Parathyroid adenoma (tissue), 2 donors: ENCODE results near the gene SRBD1.

Experiments
- H2AFZ ChIP-seq: fragments of 300-600 bp; sonication (generic); one replicate; pipeline ENCODE4 v1.7.0; 2017; ENCODE audit warnings: antibody characterized with exemption, mild to moderate bottlenecking
- H3K27ac ChIP-seq: fragments of 300-600 bp; sonication (generic); one replicate; pipeline ENCODE4 v1.7.0; 2017
- H3K27me3 ChIP-seq: fragments of 300-600 bp; sonication (generic); one replicate; pipeline ENCODE4 v1.7.0; 2017; ENCODE audit warnings: low read length; ENCODE audit not compliant: control insufficient read depth, insufficient read depth
- H3K36me3 ChIP-seq: fragments of 300-600 bp; sonication (generic); one replicate; pipeline ENCODE4 v1.7.0; 2017; ENCODE audit warnings: low read length; ENCODE audit not compliant: control insufficient read depth, insufficient read depth
- H3K4me1 ChIP-seq: fragments of 300-600 bp; sonication (generic); one replicate; pipeline ENCODE4 v1.7.0; 2017; ENCODE audit warnings: control low read depth
- H3K4me2 ChIP-seq: fragments of 300-600 bp; sonication (generic); one replicate; pipeline ENCODE4 v1.7.0; 2017; ENCODE audit warnings: low read length
- H3K4me3 ChIP-seq: fragments of 300-600 bp; sonication (generic); one replicate; pipeline ENCODE4 v1.7.0; 2017; ENCODE audit warnings: low read depth, low read length
- H3K79me2 ChIP-seq: fragments of 300-600 bp; sonication (generic); one replicate; pipeline ENCODE4 v1.7.0; 2017; ENCODE audit warnings: control low read depth
- H3K9ac ChIP-seq: fragments of 300-600 bp; sonication (generic); one replicate; pipeline ENCODE4 v1.7.0; 2017; ENCODE audit warnings: mild to moderate bottlenecking
- H3K9me3 ChIP-seq: fragments of 300-600 bp; sonication (generic); one replicate; pipeline ENCODE4 v1.7.0; 2017; ENCODE audit warnings: low read length; ENCODE audit not compliant: control insufficient read depth
- CTCF ChIP-seq: fragments of 300-600 bp; sonication (generic); IDR thresholded peaks from one replicate; pipeline ENCODE4 v1.7.0; 2017; ENCODE audit warnings: antibody characterized with exemption, mild to moderate bottlenecking
- donor health status: primary hyperparathyroidism.

SRBD1 gene

GRCh38 chr2:45622336-45623075, 11.4 kb upstream of the SRBD1 start:
- no peak overlapping the region for H3K27ac ChIP-seq

GRCh38 chr2:45617496-45617895, 6.4 kb upstream of the SRBD1 start:
- Histone ChIP-seq H3K79me2 (no peaks in the 10 kb centered on the region), H3K4me1 (no peaks in the 10 kb centered on the region), H3K9me3 (no peaks in the 10 kb centered on the region), H2AFZ (no peak overlapping the region), H3K9ac (no peak overlapping the region), H3K27me3 (no peaks in the 10 kb centered on the region), H3K4me2 (no peak overlapping the region), H3K36me3 (no peaks in the 10 kb centered on the region), H3K27ac (no peak overlapping the region), H3K4me3 (no peak overlapping the region)
- no peak for TF ChIP-seq CTCF

More at GRCh38 chr2:45622336-45623075, 11.4 kb upstream of the SRBD1 start:
- no peaks in the 10 kb centered on the region for H3K27me3 ChIP-seq
- peaks cover 8% of the 10 kb centered on the region for H3K4me1 ChIP-seq
- no peaks in the 10 kb centered on the region for H3K36me3 ChIP-seq
- H3K4me2 ChIP-seq = no peak overlapping the region
- no peak for TF ChIP-seq CTCF
- H2AFZ ChIP-seq = no peak overlapping the region
- no peak overlapping the region for H3K4me3 ChIP-seq
- H3K79me2 ChIP-seq = no peaks in the 10 kb centered on the region
- no peak overlapping the region for H3K9ac ChIP-seq
- no peaks in the 10 kb centered on the region for H3K9me3 ChIP-seq

- no peaks in the 10 kb centered on the region for H3K9me3 ChIP-seq
- H3K27ac ChIP-seq = no peak overlapping the region
- H3K27me3 ChIP-seq = no peaks in the 10 kb centered on the region
- TF ChIP-seq CTCF = no peak
- peaks cover 7% of the 10 kb centered on the region for H3K4me1 ChIP-seq
- H3K79me2 ChIP-seq = no peaks in the 10 kb centered on the region
- no peak overlapping the region for H3K4me2 ChIP-seq
- no peak overlapping the region for H3K9ac ChIP-seq
- no peak overlapping the region for H3K4me3 ChIP-seq
- H2AFZ ChIP-seq = no peak overlapping the region
- H3K36me3 ChIP-seq = no peaks in the 10 kb centered on the region
These were observed 5.8 kb upstream of the SRBD1 start for GRCh38 chr2:45616658-45617411.

GRCh38 chr2:45614871-45615415, 3.9 kb upstream of the SRBD1 start:
- H3K36me3 ChIP-seq = no peaks in the 10 kb centered on the region
- H2AFZ ChIP-seq = peak overlapping the region; percentile 34
- no peaks in the 10 kb centered on the region for H3K27me3 ChIP-seq
- TF ChIP-seq CTCF = no peak
- no peak overlapping the region for H3K27ac ChIP-seq
- no peaks in the 10 kb centered on the region for H3K9me3 ChIP-seq
- no peak overlapping the region for H3K4me2 ChIP-seq
- H3K79me2 ChIP-seq = peaks cover 3% of the 10 kb centered on the region
- H3K4me1 ChIP-seq = peaks cover 8% of the 10 kb centered on the region
- no peak overlapping the region for H3K4me3 ChIP-seq
- no peak overlapping the region for H3K9ac ChIP-seq
